ENCODE results near the gene UNC13D.

DNA sequence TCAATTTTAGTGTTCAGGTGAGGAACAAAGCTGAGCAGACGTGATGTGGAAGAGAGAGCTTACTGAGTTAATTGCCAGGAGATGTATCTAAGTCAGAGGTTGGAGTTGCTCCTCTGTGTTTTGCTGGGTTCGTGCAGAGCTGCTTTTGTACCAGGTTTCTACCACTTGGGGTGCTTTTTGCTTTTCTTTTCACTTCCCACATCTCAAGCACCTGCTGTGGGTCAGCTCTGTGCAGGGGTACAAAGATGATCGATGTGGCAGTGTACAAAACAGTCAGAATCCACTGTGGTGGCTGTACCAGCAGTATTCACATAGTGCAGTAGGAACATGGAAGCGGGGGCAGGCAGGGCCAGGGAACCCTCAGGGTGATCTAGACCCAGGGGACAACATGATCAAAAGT, 44.8 kb downstream of the UNC13D start:
- TF ChIP-seq, protein P1, sequence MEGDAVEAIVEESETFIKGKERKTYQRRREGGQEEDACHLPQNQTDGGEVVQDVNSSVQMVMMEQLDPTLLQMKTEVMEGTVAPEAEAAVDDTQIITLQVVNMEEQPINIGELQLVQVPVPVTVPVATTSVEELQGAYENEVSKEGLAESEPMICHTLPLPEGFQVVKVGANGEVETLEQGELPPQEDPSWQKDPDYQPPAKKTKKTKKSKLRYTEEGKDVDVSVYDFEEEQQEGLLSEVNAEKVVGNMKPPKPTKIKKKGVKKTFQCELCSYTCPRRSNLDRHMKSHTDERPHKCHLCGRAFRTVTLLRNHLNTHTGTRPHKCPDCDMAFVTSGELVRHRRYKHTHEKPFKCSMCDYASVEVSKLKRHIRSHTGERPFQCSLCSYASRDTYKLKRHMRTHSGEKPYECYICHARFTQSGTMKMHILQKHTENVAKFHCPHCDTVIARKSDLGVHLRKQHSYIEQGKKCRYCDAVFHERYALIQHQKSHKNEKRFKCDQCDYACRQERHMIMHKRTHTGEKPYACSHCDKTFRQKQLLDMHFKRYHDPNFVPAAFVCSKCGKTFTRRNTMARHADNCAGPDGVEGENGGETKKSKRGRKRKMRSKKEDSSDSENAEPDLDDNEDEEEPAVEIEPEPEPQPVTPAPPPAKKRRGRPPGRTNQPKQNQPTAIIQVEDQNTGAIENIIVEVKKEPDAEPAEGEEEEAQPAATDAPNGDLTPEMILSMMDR (IDR thresholded peaks at IDR 0.05) = no peak
- TF ChIP-seq POLR2AphosphoS5 (IDR thresholded peaks at IDR 0.05) = no peak

Data from sigmoid colon (tissue), 4 donors.